CD14-positive monocyte (primary cell): ENCODE results near the gene SPACA5B. TPM values are rescaled to one million over a fixed set of nuclear protein-coding genes. Genes with fewer than 3 reads are reported as not detected.

ENCODE experiments used
- DNase-seq, 3 donors: peaks; one replicate each; pipeline ENCODE4 v3.0.0-alpha.2; 2011 to 2022
- H2AFZ ChIP-seq: 2 replicates; pipeline ENCODE4 v1.6.0; 2012; ENCODE audit warnings: mild to moderate bottlenecking, low read depth, low read length, inconsistent platforms; ENCODE audit not compliant: insufficient read depth, poor library complexity, severe bottlenecking
- H3K27ac ChIP-seq, 2 donors: 1 replicate in 1 of 2; 2 replicates in 1 of 2; pipeline ENCODE4 v1.5.1; 2012 to 2013; ENCODE audit warnings: low read length in 2 of 2, control low read depth in 1 of 2, inconsistent platforms in 1 of 2, low read depth in 1 of 2, mild to moderate bottlenecking in 1 of 2
- H3K27me3 ChIP-seq, 2 donors: one replicate each; pipeline versions ENCODE4 v1.6.0 to v1.6.1; 2011 to 2013; ENCODE audit warnings: low read length in 2 of 2; ENCODE audit not compliant: control insufficient read depth in 2 of 2, insufficient read depth in 2 of 2
- H3K36me3 ChIP-seq, 2 donors: replicated peaks in 1 of 2; 1 replicate in 1 of 2; 2 replicates in 1 of 2; pipeline versions ENCODE4 v1.5.1 to v1.6.1; 2012 to 2013; ENCODE audit warnings: low read length in 2 of 2, control low read depth in 1 of 2, inconsistent platforms in 1 of 2, mild to moderate bottlenecking in 1 of 2; ENCODE audit not compliant: insufficient read depth in 2 of 2, control insufficient read depth in 1 of 2
- H3K4me1 ChIP-seq, 2 donors: 1 replicate in 1 of 2; 2 replicates in 1 of 2; pipeline versions ENCODE4 v1.5.1 to v1.6.1; 2012 to 2013; ENCODE audit warnings: low read length in 2 of 2, control low read depth in 1 of 2, inconsistent platforms in 1 of 2, mild to moderate bottlenecking in 1 of 2, moderate library complexity in 1 of 2; ENCODE audit not compliant: insufficient read depth in 2 of 2, control insufficient read depth in 1 of 2
- H3K4me2 ChIP-seq: replicated peaks from 2 replicates; pipeline ENCODE3; 2012; ENCODE audit warnings: low read length, moderate library complexity, mild to moderate bottlenecking; ENCODE audit not compliant: poor library complexity, severe bottlenecking; ENCODE audit errors: extremely low read depth
- H3K4me3 ChIP-seq, 3 experiments: fragments of 200-600 bp in 1 of 3; sonication (generic) in 1 of 3; replicated peaks in 1 of 3; 1 replicate in 2 of 3; 2 replicates in 1 of 3; pipeline ENCODE4 v1.5.1; 2011 to 2013; ENCODE audit warnings: low read length in 3 of 3, mild to moderate bottlenecking in 3 of 3, control low read depth in 2 of 3, low read depth in 2 of 3, inconsistent platforms in 1 of 3, moderate library complexity in 1 of 3
- H3K79me2 ChIP-seq: 2 replicates; pipeline ENCODE4 v1.6.0; 2012; ENCODE audit warnings: mild to moderate bottlenecking, control low read depth, inconsistent platforms, low read length, moderate library complexity; ENCODE audit not compliant: insufficient read depth
- H3K9ac ChIP-seq: 2 replicates; pipeline ENCODE4 v1.6.0; 2017; ENCODE audit warnings: low read length, mild to moderate bottlenecking; ENCODE audit not compliant: insufficient read depth, poor library complexity, severe bottlenecking
- H3K9me3 ChIP-seq, 2 donors: replicated peaks in 1 of 2; 1 replicate in 1 of 2; 2 replicates in 1 of 2; pipeline versions ENCODE4 v1.5.1 to v1.6.1; 2012 to 2013; ENCODE audit warnings: low read length in 2 of 2, control low read depth in 1 of 2; ENCODE audit not compliant: control insufficient read depth in 1 of 2, insufficient read depth in 1 of 2
- H4K20me1 ChIP-seq: 2 replicates; pipeline ENCODE4 v1.6.0; 2012; ENCODE audit warnings: mild to moderate bottlenecking, low read length, control low read depth, moderate library complexity; ENCODE audit not compliant: insufficient read depth
- H3K27ac Mint-ChIP-seq, 7 donors: one replicate each; pipeline ENCODE4 v1.8.0; 2020; ENCODE audit warnings: mild to moderate bottlenecking in 7 of 7, mixed read lengths in 7 of 7, moderate library complexity in 6 of 7, inconsistent platforms in 2 of 7
- H3K27me3 Mint-ChIP-seq, 3 donors: one replicate each; pipeline ENCODE4 v1.8.0; 2021 to 2022; ENCODE audit warnings: low read depth in 3 of 3, mild to moderate bottlenecking in 3 of 3, mixed read lengths in 3 of 3, moderate library complexity in 3 of 3, inconsistent platforms in 1 of 3
- H3K36me3 Mint-ChIP-seq, 2 donors: one replicate each; pipeline ENCODE4 v1.8.0; 2020; ENCODE audit warnings: mixed read lengths in 2 of 2, inconsistent platforms in 1 of 2, mild to moderate bottlenecking in 1 of 2
- H3K4me1 Mint-ChIP-seq: one replicate; pipeline ENCODE4 v1.8.0; 2020; ENCODE audit warnings: mild to moderate bottlenecking, mixed read lengths
- H3K4me3 Mint-ChIP-seq, 2 donors: one replicate each; pipeline ENCODE4 v1.8.0; 2020; ENCODE audit warnings: mild to moderate bottlenecking in 2 of 2, mixed read lengths in 2 of 2, moderate library complexity in 1 of 2
- H3K9me3 Mint-ChIP-seq, 7 donors: one replicate each; pipeline ENCODE4 v1.8.0; 2020 to 2022; ENCODE audit warnings: mixed read lengths in 7 of 7, mild to moderate bottlenecking in 6 of 7, moderate library complexity in 6 of 7, inconsistent platforms in 2 of 7
- CTCF ChIP-seq: fragments of 200-600 bp; IDR thresholded peaks from one replicate; pipeline ENCODE4 v1.8.0; 2022; ENCODE audit warnings: antibody characterized with exemption, mild to moderate bottlenecking
- WGBS: methylation state at CpG from one replicate; pipeline ENCODE4 v1.1.5; 2013; ENCODE audit warnings: missing lambda C conversion rate; ENCODE audit not compliant: insufficient coverage; 5-methylcytosine and 5-hydroxymethylcytosine counted together
- intact Hi-C, 2 donors: fragments of 100-400 bp; cut with micrococcal nuclease; formaldehyde crosslinking; loops; one replicate each; pipeline versions ENCODE4 v1.15.0 to v1.15.1; 2023
- polyA plus RNA-seq, 3 donors: library from polyadenylated mRNA; depleted of rRNA in 1 of 3; unstranded in 2 of 3; stranded (reverse) in 1 of 3; fragments of 300-500 nt in 2 of 3; fragments of >200 nt in 1 of 3; fragmentation: Illumina TruSeq in 2 of 3; gene quantifications; 1 replicate in 2 of 3; 2 replicates in 1 of 3; pipeline ENCODE4 v1.2.3, GENCODE V29; 2012 to 2021

The SPACA5B gene
- polyA plus RNA-seq, 3 donors: not detected

DNA sequence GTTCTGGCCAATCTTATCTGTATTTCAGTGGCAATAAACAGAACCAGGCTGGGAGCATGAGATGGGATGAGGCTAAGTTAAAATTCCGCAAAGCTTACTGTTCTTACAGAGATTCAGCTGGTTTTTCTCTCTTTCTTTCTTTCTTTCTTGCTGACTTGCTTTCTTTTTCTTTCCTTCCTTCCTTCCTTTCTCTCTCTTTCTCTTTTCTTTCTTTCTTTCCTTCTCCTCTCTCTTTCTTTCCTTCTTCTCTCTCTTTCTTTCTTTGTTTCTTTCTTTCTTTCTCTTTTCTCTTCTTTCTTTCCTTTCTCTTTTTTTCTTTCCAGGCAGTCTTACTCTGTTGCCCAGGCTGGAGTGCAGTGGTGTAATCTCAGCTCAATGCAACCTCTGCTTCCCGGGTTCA is 24.4 kb downstream of the SPACA5B start:
- Histone ChIP-seq H3K9me3 (no peaks in the 10 kb centered on the region), H3K9ac (no peak overlapping the region), H4K20me1 (no peaks in the 10 kb centered on the region), H2AFZ (no peak overlapping the region), H3K36me3 (no peaks in the 10 kb centered on the region), H3K27ac (no peak overlapping the region), H3K27me3 (no peaks in the 10 kb centered on the region), H3K79me2 (no peaks in the 10 kb centered on the region), H3K4me1 (no peaks in the 10 kb centered on the region), H3K4me3 (no peak overlapping the region), H3K4me2 (no peak overlapping the region)
- TF ChIP-seq CTCF: no peak
- Mint-ChIP-seq H3K9me3 (peaks cover 0 to 11% (median 0%) of the 10 kb centered on the region in 7 donors), H3K27me3 (peaks cover 3 to 7% (median 5%) of the 10 kb centered on the region in 3 donors), H3K4me1 (no peaks in the 10 kb centered on the region), H3K4me3 (no peak overlapping the region), H3K36me3 (no peaks in the 10 kb centered on the region), H3K27ac (peak overlapping the region in 1 of 7 donors; percentile 42)
- WGBS: 80% methylated on average over 1 of the region's 2 CpGs
- intact Hi-C loops: no loop called here
- DNase-seq: no peak

GRCh38 chrX:48156014-48156413 is 25.6 kb downstream of the SPACA5B start:
- Mint-ChIP-seq H3K36me3 (no peaks in the 10 kb centered on the region), H3K4me1 (no peaks in the 10 kb centered on the region), H3K4me3 (no peak overlapping the region), H3K9me3 (peaks cover 0 to 11% (median 0%) of the 10 kb centered on the region in 7 donors), H3K27me3 (peaks cover 3 to 7% (median 5%) of the 10 kb centered on the region in 3 donors), H3K27ac (no peak overlapping the region)
- WGBS: 100% methylated on average over 2 of the region's 12 CpGs
- no peaks in the 10 kb centered on the region for H3K9me3 ChIP-seq
- H3K4me3 ChIP-seq: no peak overlapping the region
- H4K20me1 ChIP-seq: no peaks in the 10 kb centered on the region
- H2AFZ ChIP-seq: no peak overlapping the region
- TF ChIP-seq CTCF: no peak
- intact Hi-C loops: no loop called here
- H3K36me3 ChIP-seq: no peaks in the 10 kb centered on the region
- H3K79me2 ChIP-seq: no peaks in the 10 kb centered on the region
- no peaks in the 10 kb centered on the region for H3K27me3 ChIP-seq
- H3K4me2 ChIP-seq: no peak overlapping the region
- H3K9ac ChIP-seq: no peak overlapping the region
- no peak overlapping the region for H3K27ac ChIP-seq
- H3K4me1 ChIP-seq: no peaks in the 10 kb centered on the region
- DNase-seq: no peak
